ENCODE results near the gene SPN.

GRCh38 chr16:29702269-29702668 is 39.2 kb downstream of the SPN start:
- TF ChIP-seq CTCF (IDR thresholded peaks at IDR 0.05 in 2 of 3, conservative IDR thresholded peaks at IDR 0.05 in 1 of 3; ENCODE audit: insufficient read depth in 2 of 3, low read depth in 1 of 3, low read length in 3 of 3) (no peak), MAZ (CRISPR knock-in tag; conservative IDR thresholded peaks at IDR 0.05 in 1 of 2, IDR thresholded peaks at IDR 0.05 in 1 of 2) (no peak), ZBTB7A (IDR thresholded peaks at IDR 0.05; ENCODE audit: borderline replicate concordance, control insufficient read depth, low read depth, low read length) (no peak), ZFX (CRISPR knock-in tag; IDR thresholded peaks at IDR 0.05) (no peak), KAT7 (CRISPR knock-in tag; IDR thresholded peaks at IDR 0.05; ENCODE audit: borderline replicate concordance) (no peak), ZFP36 (IDR thresholded peaks at IDR 0.05; ENCODE audit: low read depth, low read length, partially characterized antibody) (no peak)
